HG03060 (cell line): Measurements from ENCODE around the gene LRCH1.

Source experiments
- ATAC-seq: cut with Tn5 transposase; IDR thresholded peaks from one replicate; pipeline ENCODE4 v1.9.1; 2021; ENCODE audit warnings: low read depth, moderate number of reproducible peaks; ENCODE audit not compliant: unreplicated experiment

Gene LRCH1

GRCh38 chr13:46607768-46608564, 55.0 kb downstream of the LRCH1 start:
- ATAC-seq, result no peak

DNA sequence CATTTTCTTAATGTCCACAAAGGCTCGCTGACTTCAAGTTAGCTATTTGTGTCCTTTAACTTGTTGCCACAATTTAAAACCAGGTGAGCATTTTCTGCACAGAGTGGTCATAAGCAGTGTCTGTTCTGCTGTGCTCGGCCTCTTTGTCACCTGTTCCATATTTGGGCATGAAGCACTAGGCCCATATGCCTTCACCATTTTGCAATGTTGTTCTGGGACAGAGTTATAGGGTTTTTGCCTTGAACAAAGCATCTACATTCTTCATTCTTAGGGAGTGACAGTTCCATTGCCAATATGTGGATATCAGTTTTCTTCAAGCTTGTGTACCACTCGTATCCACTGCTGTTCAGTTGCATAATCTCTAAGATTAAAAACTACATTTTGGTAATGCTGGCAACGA, 56.1 kb downstream of the LRCH1 start:
- ATAC-seq, result no peak

DNA sequence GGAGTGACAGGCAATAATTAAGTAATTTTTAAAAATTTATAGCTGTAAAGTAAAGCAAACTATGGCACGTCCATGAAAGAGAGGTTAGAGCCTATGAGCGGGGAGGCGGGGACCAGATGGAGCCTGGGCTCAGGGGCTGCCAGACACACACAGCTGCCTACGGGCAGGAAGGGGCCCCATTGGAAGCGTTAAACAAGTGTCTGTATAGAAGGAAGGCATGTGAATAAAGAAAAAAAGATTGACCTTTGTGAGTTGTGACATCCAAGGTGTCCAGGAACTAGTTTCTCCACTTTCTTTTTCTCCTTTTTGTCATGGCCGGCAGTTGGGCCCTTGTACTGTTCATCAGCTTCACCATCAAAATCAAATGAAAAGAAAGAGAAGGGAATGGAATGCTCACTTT, 56.8 kb downstream of the LRCH1 start:
- ATAC-seq, result no peak

GRCh38 chr13:46612267-46612666, 59.3 kb downstream of the LRCH1 start:
- ATAC-seq, result no peak

GRCh38 chr13:46613409-46614049, 60.6 kb downstream of the LRCH1 start:
- ATAC-seq, result no peak

DNA sequence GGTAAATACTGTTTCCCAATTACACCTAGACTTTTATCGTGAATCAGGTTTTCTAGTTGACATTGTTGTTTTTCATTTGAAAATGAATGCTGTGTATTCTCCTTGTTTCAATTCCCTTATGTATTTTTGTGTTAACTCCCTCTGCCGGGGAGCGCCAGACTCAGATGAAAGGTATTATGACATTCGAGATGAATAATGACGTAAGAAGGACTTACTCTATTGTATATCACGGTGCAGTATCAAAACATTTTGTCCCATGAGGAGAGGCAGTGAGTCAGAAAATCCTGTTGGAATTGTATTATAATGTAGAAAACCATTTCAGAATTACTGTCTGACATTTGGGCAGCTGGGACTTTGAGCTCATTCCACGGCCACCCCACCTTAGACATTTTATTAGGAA, 61.6 kb downstream of the LRCH1 start:
- no peak for ATAC-seq

DNA sequence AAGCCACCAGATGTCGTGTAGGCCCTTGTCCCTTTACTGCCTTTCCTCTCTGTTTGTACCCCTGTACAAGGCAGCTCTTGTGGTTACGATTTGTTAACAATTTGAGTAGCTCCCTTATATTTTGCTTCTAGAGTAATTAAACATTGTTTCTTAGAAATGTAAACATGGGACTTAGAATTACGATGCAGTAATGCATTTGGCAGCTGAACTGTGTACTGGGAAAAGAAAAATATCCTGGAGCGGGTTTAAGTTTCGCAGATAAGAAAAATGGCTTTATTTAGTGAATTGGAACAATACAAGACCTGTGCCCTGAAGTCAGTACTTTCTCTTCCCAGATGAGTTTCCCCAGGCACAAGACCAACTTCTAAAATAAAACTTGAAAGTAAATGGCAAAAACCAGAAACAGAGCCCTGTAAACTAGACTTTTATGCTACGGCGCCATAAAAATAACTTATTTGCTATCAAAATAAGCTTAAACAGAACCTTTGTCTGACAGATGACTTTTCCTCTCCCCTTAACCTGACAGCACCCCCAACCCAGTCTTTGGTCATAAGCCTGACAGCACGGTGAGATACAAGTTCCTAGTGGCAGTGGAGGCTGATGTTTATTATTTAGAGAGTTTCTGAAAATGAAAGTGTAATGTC, 63.0 kb downstream of the LRCH1 start:
- ATAC-seq, result no peak

GRCh38 chr13:46617229-46617721, 64.3 kb downstream of the LRCH1 start:
- no peak for ATAC-seq

DNA sequence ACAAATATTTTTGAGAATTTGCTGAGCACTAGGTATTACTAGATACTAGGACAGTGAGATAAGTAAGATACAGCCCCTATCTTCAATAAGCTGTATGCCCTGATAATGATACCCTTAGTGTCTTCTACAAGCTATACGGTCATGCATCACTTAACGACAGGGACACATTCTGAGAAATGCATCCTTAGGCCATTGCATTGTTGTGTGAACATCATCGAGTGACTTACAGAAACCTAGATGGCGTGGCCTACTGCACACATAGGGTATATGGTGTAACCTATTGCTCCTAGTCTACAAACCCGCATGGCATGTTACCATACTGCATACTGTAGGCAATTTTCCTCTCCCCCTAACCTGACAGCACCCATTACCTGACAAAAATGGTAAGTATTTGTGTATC, 64.9 kb downstream of the LRCH1 start:
- no peak for ATAC-seq

- ATAC-seq, result no peak
These were observed 65.8 kb downstream of the LRCH1 start for GRCh38 chr13:46618694-46619254.

DNA sequence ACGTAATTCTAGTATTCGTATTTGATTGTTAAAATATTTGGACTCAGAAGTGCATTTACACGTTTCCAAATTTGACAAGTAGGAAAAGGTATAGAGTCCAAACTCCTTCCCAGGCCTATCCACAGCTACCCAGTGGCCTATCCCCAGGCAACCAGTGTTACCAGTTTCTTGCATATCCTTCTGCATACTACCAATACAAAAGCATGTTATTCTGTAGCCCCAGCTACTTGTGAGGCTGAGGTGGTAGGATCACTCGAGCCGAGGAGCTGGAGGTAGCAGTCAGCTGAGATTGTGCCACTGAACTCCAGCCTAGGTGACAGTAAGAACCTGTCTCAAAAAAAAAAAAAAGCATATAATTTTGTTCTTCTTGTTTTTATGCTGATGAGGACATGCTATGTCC, 67.1 kb downstream of the LRCH1 start:
- no peak for ATAC-seq

DNA sequence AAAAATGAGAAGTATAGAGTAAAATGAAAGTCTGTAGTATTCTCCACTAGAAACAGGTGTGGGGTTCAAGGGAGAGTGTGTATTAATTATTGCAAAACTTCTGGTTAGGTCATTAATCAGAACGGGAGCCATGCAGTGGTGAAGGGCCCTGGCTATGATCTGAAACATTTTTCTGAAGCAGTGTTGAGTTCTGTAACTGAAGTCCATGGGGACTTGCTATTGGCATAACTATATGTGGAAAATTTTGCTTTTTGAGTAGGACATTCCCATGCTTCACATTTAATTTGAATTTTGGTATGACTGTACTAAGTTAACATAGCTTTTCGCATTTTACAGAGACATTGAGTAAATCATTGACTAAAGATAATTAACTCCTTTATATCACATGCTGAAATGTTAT, 67.5 kb downstream of the LRCH1 start:
- ATAC-seq, result no peak

DNA sequence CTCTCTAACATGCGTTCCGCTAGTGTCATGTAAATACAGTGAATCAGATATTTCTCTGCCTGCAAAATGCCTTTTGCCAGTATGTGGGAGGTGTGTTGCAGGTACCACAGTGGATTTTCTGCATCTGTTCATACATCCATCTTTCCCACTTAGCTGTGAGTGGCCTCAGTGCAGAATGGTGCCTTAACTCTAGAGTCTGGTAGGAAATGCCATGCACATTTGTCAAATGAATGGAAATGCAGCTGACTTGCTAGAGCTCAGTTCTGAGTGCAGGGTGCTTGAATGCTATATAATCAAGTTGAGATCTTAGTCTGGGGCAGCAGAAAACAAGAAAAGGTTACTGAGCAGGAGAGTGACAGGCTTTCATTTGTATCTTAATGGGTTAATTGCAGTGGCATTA, 68.2 kb downstream of the LRCH1 start:
- no peak for ATAC-seq

- no peak for ATAC-seq
These were observed 69.0 kb downstream of the LRCH1 start for GRCh38 chr13:46621792-46622629.

- no peak for ATAC-seq
These were observed 69.8 kb downstream of the LRCH1 start for GRCh38 chr13:46622630-46623256.

- ATAC-seq, result no peak
These were observed 71.4 kb downstream of the LRCH1 start for GRCh38 chr13:46624353-46624752.

GRCh38 chr13:46624821-46625220, 71.9 kb downstream of the LRCH1 start:
- no peak for ATAC-seq

GRCh38 chr13:46627462-46627861, 74.5 kb downstream of the LRCH1 start:
- ATAC-seq, result no peak

GRCh38 chr13:46628622-46629365, 75.8 kb downstream of the LRCH1 start:
- ATAC-seq, result no peak
